Natural killer cell (primary cell): ENCODE measurements around the gene DGKQ. TPM values are rescaled to one million over a fixed set of nuclear protein-coding genes. Genes with fewer than 3 reads are reported as not detected.

ENCODE experiments used
- ATAC-seq, 3 donors: fragments of 150-1000 bp in 2 of 3; fragments of 200-7000 bp in 1 of 3; cut with Tn5 transposase; 1 replicate in 1 of 3; 2 replicates in 2 of 3; pipeline ENCODE4 v1.10.0; 2021; ENCODE audit warnings: mild to moderate bottlenecking in 2 of 3, moderate library complexity in 2 of 3
- DNase-seq, 2 donors: peaks; one replicate each; pipeline versions ENCODE4 v3.0.0 to v3.0.0-alpha.2; 2013 to 2021; ENCODE audit warnings: mixed read lengths in 1 of 2
- H3K27ac ChIP-seq: one replicate; pipeline ENCODE4 v1.5.1; 2013; ENCODE audit warnings: mild to moderate bottlenecking, low read length
- H3K27me3 ChIP-seq: one replicate; pipeline ENCODE4 v1.6.1; 2013; ENCODE audit warnings: low read length; ENCODE audit not compliant: control insufficient read depth, insufficient read depth
- H3K36me3 ChIP-seq: one replicate; pipeline ENCODE4 v1.6.1; 2013; ENCODE audit warnings: low read length; ENCODE audit not compliant: control insufficient read depth, insufficient read depth
- H3K4me1 ChIP-seq: one replicate; pipeline ENCODE4 v1.6.1; 2013; ENCODE audit warnings: low read length; ENCODE audit not compliant: control insufficient read depth, insufficient read depth
- H3K4me3 ChIP-seq: one replicate; pipeline ENCODE4 v1.5.1; 2013; ENCODE audit warnings: low read length
- H3K9me3 ChIP-seq: one replicate; pipeline ENCODE4 v1.6.1; 2013; ENCODE audit warnings: low read length; ENCODE audit not compliant: control insufficient read depth, insufficient read depth
- H3K27ac Mint-ChIP-seq, 2 donors: one replicate each; pipeline ENCODE4 v1.8.0; 2022; ENCODE audit warnings: mild to moderate bottlenecking in 2 of 2, mixed read lengths in 2 of 2, moderate library complexity in 1 of 2
- H3K27me3 Mint-ChIP-seq, 2 donors: one replicate each; pipeline ENCODE4 v1.8.0; 2022; ENCODE audit warnings: low read depth in 2 of 2, mixed read lengths in 2 of 2
- H3K36me3 Mint-ChIP-seq: one replicate; pipeline ENCODE4 v1.8.0; 2022; ENCODE audit warnings: mixed read lengths
- H3K4me1 Mint-ChIP-seq, 2 donors: one replicate each; pipeline ENCODE4 v1.8.0; 2022; ENCODE audit warnings: mixed read lengths in 2 of 2
- H3K4me3 Mint-ChIP-seq: one replicate; pipeline ENCODE4 v1.8.0; 2022; ENCODE audit warnings: mild to moderate bottlenecking, moderate library complexity, mixed read lengths
- H3K9me3 Mint-ChIP-seq, 2 donors: one replicate each; pipeline ENCODE4 v1.8.0; 2022; ENCODE audit warnings: mixed read lengths in 2 of 2
- WGBS: methylation state at CpG from one replicate; pipeline ENCODE4 v1.1.7; 2013; ENCODE audit warnings: missing lambda C conversion rate; ENCODE audit not compliant: insufficient coverage; 5-methylcytosine and 5-hydroxymethylcytosine counted together
- intact Hi-C: fragments of 100-400 bp; cut with micrococcal nuclease; formaldehyde crosslinking; loops from one replicate; pipeline ENCODE4 v1.14.2; 2022
- total RNA-seq, 4 donors: library from RNA; stranded (reverse); fragments of 120-200 nt in 1 of 4; gene quantifications; one replicate each; pipeline versions ENCODE4 v1.2.3 to v1.2.4, GENCODE V29; 2013 to 2022
- TF ChIP-seq, protein P1 (sequence below): fragments of 200-600 bp; IDR thresholded peaks from one replicate; pipeline ENCODE4 v1.8.0; 2022; ENCODE audit warnings: antibody characterized with exemption

Gene DGKQ
- total RNA-seq, 3 donors from 2014 or later (not counting 1 experiment from before 2014, with no cell fraction given) = 64.2 to 79.5 (median 65.2) TPM

DNA sequence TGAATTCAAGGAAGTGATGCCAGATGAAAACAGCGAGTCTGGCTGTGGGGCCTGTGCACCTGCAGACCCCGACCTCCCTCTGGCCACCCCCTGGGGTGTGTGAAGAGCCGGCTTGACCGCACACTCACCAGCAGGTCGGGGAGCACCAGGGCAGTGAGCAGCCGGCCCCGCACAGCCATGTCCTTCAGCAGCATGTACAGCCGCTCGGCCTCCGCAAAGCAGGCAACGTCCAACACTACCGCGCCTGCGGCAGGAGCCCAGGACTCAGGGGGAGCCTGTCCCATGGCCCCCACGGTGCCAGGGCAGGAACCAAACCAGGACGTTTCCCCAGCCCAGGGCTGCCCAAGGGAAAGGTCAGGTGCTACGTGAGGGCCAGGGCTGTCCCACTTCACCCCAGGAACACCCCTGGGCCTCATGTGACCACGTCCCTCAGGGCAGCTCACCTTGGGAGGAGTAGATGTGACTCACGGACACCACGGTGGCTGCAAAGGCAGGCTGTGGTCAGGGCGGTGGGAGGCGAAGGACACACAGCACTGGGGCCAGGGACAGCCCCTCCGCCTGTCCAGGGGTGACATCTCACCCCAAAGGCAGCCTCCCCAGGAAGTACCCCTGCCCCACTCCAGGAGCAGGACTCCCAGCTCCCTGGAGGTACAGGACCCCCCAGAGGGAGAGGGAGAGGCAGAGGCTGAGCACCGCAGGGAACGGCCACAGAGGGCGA, 8.2 kb downstream of the DGKQ start:
- intact Hi-C loops = no loop called here
- no peaks in the 10 kb centered on the region for H3K9me3 Mint-ChIP-seq
- peaks cover 28% of the 10 kb centered on the region for H3K4me1 ChIP-seq
- H3K4me3 Mint-ChIP-seq = no peak overlapping the region
- H3K27me3 ChIP-seq = peaks cover 3% of the 10 kb centered on the region
- no peak overlapping the region for H3K27ac ChIP-seq
- TF ChIP-seq, protein P1, sequence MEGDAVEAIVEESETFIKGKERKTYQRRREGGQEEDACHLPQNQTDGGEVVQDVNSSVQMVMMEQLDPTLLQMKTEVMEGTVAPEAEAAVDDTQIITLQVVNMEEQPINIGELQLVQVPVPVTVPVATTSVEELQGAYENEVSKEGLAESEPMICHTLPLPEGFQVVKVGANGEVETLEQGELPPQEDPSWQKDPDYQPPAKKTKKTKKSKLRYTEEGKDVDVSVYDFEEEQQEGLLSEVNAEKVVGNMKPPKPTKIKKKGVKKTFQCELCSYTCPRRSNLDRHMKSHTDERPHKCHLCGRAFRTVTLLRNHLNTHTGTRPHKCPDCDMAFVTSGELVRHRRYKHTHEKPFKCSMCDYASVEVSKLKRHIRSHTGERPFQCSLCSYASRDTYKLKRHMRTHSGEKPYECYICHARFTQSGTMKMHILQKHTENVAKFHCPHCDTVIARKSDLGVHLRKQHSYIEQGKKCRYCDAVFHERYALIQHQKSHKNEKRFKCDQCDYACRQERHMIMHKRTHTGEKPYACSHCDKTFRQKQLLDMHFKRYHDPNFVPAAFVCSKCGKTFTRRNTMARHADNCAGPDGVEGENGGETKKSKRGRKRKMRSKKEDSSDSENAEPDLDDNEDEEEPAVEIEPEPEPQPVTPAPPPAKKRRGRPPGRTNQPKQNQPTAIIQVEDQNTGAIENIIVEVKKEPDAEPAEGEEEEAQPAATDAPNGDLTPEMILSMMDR = no peak
- WGBS = 90% methylated on average over 26 of the region's 26 CpGs
- peaks cover 52% of the 10 kb centered on the region for H3K36me3 ChIP-seq
- no peaks in the 10 kb centered on the region for H3K36me3 Mint-ChIP-seq
- no peak for ATAC-seq
- no peak overlapping the region for H3K27ac Mint-ChIP-seq
- no peak for DNase-seq
- peaks cover under 1 to 21% of the 10 kb centered on the region in 2 donors for H3K4me1 Mint-ChIP-seq
- no peak overlapping the region for H3K4me3 ChIP-seq
- no peaks in the 10 kb centered on the region for H3K27me3 Mint-ChIP-seq
- no peaks in the 10 kb centered on the region for H3K9me3 ChIP-seq

DNA sequence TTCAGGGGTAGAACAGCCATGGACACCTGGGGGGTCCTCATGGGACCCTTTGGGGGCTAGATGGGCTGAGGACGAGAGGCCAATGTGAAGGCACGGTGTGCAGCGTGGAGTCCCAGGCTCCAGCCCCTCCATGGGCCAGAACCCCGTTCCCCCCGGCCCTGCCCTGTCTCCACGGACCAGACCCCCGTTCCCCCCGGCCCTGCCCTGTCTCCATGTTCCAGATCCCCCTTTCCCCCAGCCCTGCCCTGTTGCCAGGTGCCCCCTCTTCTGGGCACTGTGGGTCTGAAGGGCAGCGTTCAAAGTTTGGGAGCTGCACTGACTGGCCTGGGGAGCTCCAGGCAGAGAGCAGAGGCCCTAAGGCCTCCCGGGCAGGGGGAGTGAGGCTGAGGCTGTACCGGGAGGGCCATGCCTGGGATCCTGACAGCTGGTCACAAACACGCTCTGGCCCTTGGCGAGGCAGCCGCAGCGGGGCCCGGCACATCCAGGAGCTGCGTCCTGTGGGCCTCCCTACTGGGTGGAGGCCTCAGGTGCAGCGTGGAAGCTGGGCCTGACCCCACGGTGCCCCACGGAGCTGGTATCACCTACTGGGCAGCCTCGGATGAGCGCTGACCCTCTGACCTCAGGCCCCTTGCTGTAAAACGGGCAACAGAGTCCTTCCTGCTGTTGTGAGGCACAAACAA, 8.9 kb downstream of the DGKQ start:
- intact Hi-C loops = no loop called here
- H3K4me3 Mint-ChIP-seq = no peak overlapping the region
- DNase-seq (no peak), ATAC-seq (no peak)
- H3K36me3 ChIP-seq = peaks cover 57% of the 10 kb centered on the region
- no peaks in the 10 kb centered on the region for H3K27me3 Mint-ChIP-seq
- H3K9me3 Mint-ChIP-seq = no peaks in the 10 kb centered on the region
- 95% methylated on average over 23 of the region's 23 CpGs for WGBS
- H3K27me3 ChIP-seq = peaks cover 3% of the 10 kb centered on the region
- TF ChIP-seq, protein P1 = no peak
- H3K4me1 Mint-ChIP-seq = peaks cover 0 to 15% of the 10 kb centered on the region in 2 donors
- H3K27ac Mint-ChIP-seq = no peak overlapping the region
- no peak overlapping the region for H3K4me3 ChIP-seq
- H3K36me3 Mint-ChIP-seq = no peaks in the 10 kb centered on the region
- H3K9me3 ChIP-seq = no peaks in the 10 kb centered on the region
- peaks cover 21% of the 10 kb centered on the region for H3K4me1 ChIP-seq
- H3K27ac ChIP-seq = no peak overlapping the region

DNA sequence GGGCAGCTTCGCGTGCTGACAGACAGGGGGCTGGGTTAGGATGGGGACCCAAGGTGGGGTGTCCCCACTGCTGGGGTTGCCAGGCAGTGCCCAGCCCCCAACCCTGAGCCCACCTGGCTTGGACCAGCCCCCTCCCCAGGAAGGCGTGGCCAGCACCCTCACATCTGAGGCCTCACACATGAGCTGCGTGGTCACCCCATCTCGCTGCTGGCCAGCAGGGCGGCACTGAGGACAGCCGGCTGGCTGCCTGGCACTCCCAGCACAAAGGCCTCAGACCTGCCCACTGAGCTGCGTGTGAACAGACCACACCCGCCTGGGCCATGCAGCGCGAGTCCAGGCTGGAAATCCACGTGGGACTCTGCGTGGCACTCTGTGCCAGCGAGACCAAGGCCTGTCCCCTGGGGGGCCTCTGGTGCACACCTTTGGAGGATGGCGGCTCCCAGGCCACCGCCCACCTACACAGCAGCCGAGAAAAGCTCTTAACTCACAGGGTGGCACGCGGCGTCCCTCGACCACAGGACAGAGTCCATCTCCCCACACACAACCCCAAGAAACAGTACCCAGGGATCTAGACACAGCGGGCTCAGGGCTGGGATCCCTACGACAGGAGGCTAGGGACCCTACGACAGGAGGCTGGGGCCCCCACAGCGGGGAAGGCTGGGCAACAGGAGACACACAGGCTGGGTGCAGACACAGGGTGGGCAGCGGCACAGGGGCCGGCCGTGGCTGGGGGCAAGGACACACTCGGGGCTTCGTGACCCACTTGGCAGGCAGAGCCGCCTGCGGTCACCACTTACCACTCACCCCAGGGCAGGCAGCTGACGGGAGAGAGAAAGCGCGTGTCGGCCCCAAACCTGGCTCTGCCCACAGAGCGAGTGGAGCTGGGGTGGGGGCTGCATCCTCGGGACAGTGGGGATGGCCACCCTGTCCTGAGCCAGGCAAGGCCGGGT, 9.8 kb downstream of the DGKQ start:
- peaks cover 4 to 7% of the 10 kb centered on the region in 2 donors for H3K4me1 Mint-ChIP-seq
- DNase-seq = no peak
- intact Hi-C loops = no loop called here

More for the DNA sequence above, 9.8 kb downstream of the DGKQ start:
- no peak overlapping the region for H3K27ac ChIP-seq
- peak overlapping the region in 1 of 2 donors; percentile 58 for H3K27ac Mint-ChIP-seq
- no peak overlapping the region for H3K4me3 Mint-ChIP-seq
- H3K27me3 Mint-ChIP-seq = no peaks in the 10 kb centered on the region
- H3K36me3 ChIP-seq = peaks cover 57% of the 10 kb centered on the region
- no peak overlapping the region for H3K4me3 ChIP-seq
- peaks cover 3% of the 10 kb centered on the region for H3K27me3 ChIP-seq
- H3K4me1 ChIP-seq = peaks cover 11% of the 10 kb centered on the region
- H3K9me3 ChIP-seq = no peaks in the 10 kb centered on the region
- no peak for ATAC-seq
- H3K9me3 Mint-ChIP-seq = no peaks in the 10 kb centered on the region
- TF ChIP-seq, protein P1 = no peak
- 91% methylated on average over 39 of the region's 39 CpGs for WGBS
- H3K36me3 Mint-ChIP-seq = no peaks in the 10 kb centered on the region
